Lower leg skin (tissue), 3 donors: Measurements from ENCODE around the gene SAXO1.

Experiments used
- POLR2A ChIP-seq, 2 donors: fragments of 450-650 bp; IDR thresholded peaks; one replicate each; pipeline ENCODE4 v1.6.1; 2016 to 2017; ENCODE audit warnings: antibody characterized with exemption in 2 of 2, mild to moderate bottlenecking in 1 of 2, moderate library complexity in 1 of 2
- TF ChIP-seq, protein P1 (sequence below), 3 donors: fragments of 450-650 bp; IDR thresholded peaks; one replicate each; pipeline ENCODE4 v1.5.1; 2016; ENCODE audit warnings: antibody characterized with exemption in 3 of 3, mild to moderate bottlenecking in 3 of 3, moderate library complexity in 2 of 3

GRCh38 chr9:18887546-18887945, 145.5 kb downstream of the SAXO1 start:
- TF ChIP-seq, protein P1, sequence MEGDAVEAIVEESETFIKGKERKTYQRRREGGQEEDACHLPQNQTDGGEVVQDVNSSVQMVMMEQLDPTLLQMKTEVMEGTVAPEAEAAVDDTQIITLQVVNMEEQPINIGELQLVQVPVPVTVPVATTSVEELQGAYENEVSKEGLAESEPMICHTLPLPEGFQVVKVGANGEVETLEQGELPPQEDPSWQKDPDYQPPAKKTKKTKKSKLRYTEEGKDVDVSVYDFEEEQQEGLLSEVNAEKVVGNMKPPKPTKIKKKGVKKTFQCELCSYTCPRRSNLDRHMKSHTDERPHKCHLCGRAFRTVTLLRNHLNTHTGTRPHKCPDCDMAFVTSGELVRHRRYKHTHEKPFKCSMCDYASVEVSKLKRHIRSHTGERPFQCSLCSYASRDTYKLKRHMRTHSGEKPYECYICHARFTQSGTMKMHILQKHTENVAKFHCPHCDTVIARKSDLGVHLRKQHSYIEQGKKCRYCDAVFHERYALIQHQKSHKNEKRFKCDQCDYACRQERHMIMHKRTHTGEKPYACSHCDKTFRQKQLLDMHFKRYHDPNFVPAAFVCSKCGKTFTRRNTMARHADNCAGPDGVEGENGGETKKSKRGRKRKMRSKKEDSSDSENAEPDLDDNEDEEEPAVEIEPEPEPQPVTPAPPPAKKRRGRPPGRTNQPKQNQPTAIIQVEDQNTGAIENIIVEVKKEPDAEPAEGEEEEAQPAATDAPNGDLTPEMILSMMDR (IDR thresholded peaks at IDR 0.05), result no peak
- TF ChIP-seq POLR2A (IDR thresholded peaks at IDR 0.05), result no peak
